CD14-positive monocyte (primary cell): Measurements from ENCODE around the gene OR13C2. TPM values are rescaled to one million over a fixed set of nuclear protein-coding genes. Genes with fewer than 3 reads are reported as not detected.

ENCODE experiments used
- DNase-seq, 3 donors: peaks; one replicate each; pipeline ENCODE4 v3.0.0-alpha.2; 2011 to 2022
- H2AFZ ChIP-seq: 2 replicates; pipeline ENCODE4 v1.6.0; 2012; ENCODE audit warnings: mild to moderate bottlenecking, low read depth, low read length, inconsistent platforms; ENCODE audit not compliant: insufficient read depth, poor library complexity, severe bottlenecking
- H3K27ac ChIP-seq, 2 donors: 1 replicate in 1 of 2; 2 replicates in 1 of 2; pipeline ENCODE4 v1.5.1; 2012 to 2013; ENCODE audit warnings: low read length in 2 of 2, control low read depth in 1 of 2, inconsistent platforms in 1 of 2, low read depth in 1 of 2, mild to moderate bottlenecking in 1 of 2
- H3K27me3 ChIP-seq, 2 donors: one replicate each; pipeline versions ENCODE4 v1.6.0 to v1.6.1; 2011 to 2013; ENCODE audit warnings: low read length in 2 of 2; ENCODE audit not compliant: control insufficient read depth in 2 of 2, insufficient read depth in 2 of 2
- H3K36me3 ChIP-seq, 2 donors: replicated peaks in 1 of 2; 1 replicate in 1 of 2; 2 replicates in 1 of 2; pipeline versions ENCODE4 v1.5.1 to v1.6.1; 2012 to 2013; ENCODE audit warnings: low read length in 2 of 2, control low read depth in 1 of 2, inconsistent platforms in 1 of 2, mild to moderate bottlenecking in 1 of 2; ENCODE audit not compliant: insufficient read depth in 2 of 2, control insufficient read depth in 1 of 2
- H3K4me1 ChIP-seq, 2 donors: 1 replicate in 1 of 2; 2 replicates in 1 of 2; pipeline versions ENCODE4 v1.5.1 to v1.6.1; 2012 to 2013; ENCODE audit warnings: low read length in 2 of 2, control low read depth in 1 of 2, inconsistent platforms in 1 of 2, mild to moderate bottlenecking in 1 of 2, moderate library complexity in 1 of 2; ENCODE audit not compliant: insufficient read depth in 2 of 2, control insufficient read depth in 1 of 2
- H3K4me2 ChIP-seq: replicated peaks from 2 replicates; pipeline ENCODE3; 2012; ENCODE audit warnings: low read length, moderate library complexity, mild to moderate bottlenecking; ENCODE audit not compliant: poor library complexity, severe bottlenecking; ENCODE audit errors: extremely low read depth
- H3K4me3 ChIP-seq, 3 experiments: fragments of 200-600 bp in 1 of 3; sonication (generic) in 1 of 3; replicated peaks in 1 of 3; 1 replicate in 2 of 3; 2 replicates in 1 of 3; pipeline ENCODE4 v1.5.1; 2011 to 2013; ENCODE audit warnings: low read length in 3 of 3, mild to moderate bottlenecking in 3 of 3, control low read depth in 2 of 3, low read depth in 2 of 3, inconsistent platforms in 1 of 3, moderate library complexity in 1 of 3
- H3K79me2 ChIP-seq: 2 replicates; pipeline ENCODE4 v1.6.0; 2012; ENCODE audit warnings: mild to moderate bottlenecking, control low read depth, inconsistent platforms, low read length, moderate library complexity; ENCODE audit not compliant: insufficient read depth
- H3K9ac ChIP-seq: 2 replicates; pipeline ENCODE4 v1.6.0; 2017; ENCODE audit warnings: low read length, mild to moderate bottlenecking; ENCODE audit not compliant: insufficient read depth, poor library complexity, severe bottlenecking
- H3K9me3 ChIP-seq, 2 donors: replicated peaks in 1 of 2; 1 replicate in 1 of 2; 2 replicates in 1 of 2; pipeline versions ENCODE4 v1.5.1 to v1.6.1; 2012 to 2013; ENCODE audit warnings: low read length in 2 of 2, control low read depth in 1 of 2; ENCODE audit not compliant: control insufficient read depth in 1 of 2, insufficient read depth in 1 of 2
- H4K20me1 ChIP-seq: 2 replicates; pipeline ENCODE4 v1.6.0; 2012; ENCODE audit warnings: mild to moderate bottlenecking, low read length, control low read depth, moderate library complexity; ENCODE audit not compliant: insufficient read depth
- H3K27ac Mint-ChIP-seq, 7 donors: one replicate each; pipeline ENCODE4 v1.8.0; 2020; ENCODE audit warnings: mild to moderate bottlenecking in 7 of 7, mixed read lengths in 7 of 7, moderate library complexity in 6 of 7, inconsistent platforms in 2 of 7
- H3K27me3 Mint-ChIP-seq, 3 donors: one replicate each; pipeline ENCODE4 v1.8.0; 2021 to 2022; ENCODE audit warnings: low read depth in 3 of 3, mild to moderate bottlenecking in 3 of 3, mixed read lengths in 3 of 3, moderate library complexity in 3 of 3, inconsistent platforms in 1 of 3
- H3K36me3 Mint-ChIP-seq, 2 donors: one replicate each; pipeline ENCODE4 v1.8.0; 2020; ENCODE audit warnings: mixed read lengths in 2 of 2, inconsistent platforms in 1 of 2, mild to moderate bottlenecking in 1 of 2
- H3K4me1 Mint-ChIP-seq: one replicate; pipeline ENCODE4 v1.8.0; 2020; ENCODE audit warnings: mild to moderate bottlenecking, mixed read lengths
- H3K4me3 Mint-ChIP-seq, 2 donors: one replicate each; pipeline ENCODE4 v1.8.0; 2020; ENCODE audit warnings: mild to moderate bottlenecking in 2 of 2, mixed read lengths in 2 of 2, moderate library complexity in 1 of 2
- H3K9me3 Mint-ChIP-seq, 7 donors: one replicate each; pipeline ENCODE4 v1.8.0; 2020 to 2022; ENCODE audit warnings: mixed read lengths in 7 of 7, mild to moderate bottlenecking in 6 of 7, moderate library complexity in 6 of 7, inconsistent platforms in 2 of 7
- WGBS: methylation state at CpG from one replicate; pipeline ENCODE4 v1.1.5; 2013; ENCODE audit warnings: missing lambda C conversion rate; ENCODE audit not compliant: insufficient coverage; 5-methylcytosine and 5-hydroxymethylcytosine counted together
- intact Hi-C, 2 donors: fragments of 100-400 bp; cut with micrococcal nuclease; formaldehyde crosslinking; loops; one replicate each; pipeline versions ENCODE4 v1.15.0 to v1.15.1; 2023
- polyA plus RNA-seq, 3 donors: library from polyadenylated mRNA; depleted of rRNA in 1 of 3; unstranded in 2 of 3; stranded (reverse) in 1 of 3; fragments of 300-500 nt in 2 of 3; fragments of >200 nt in 1 of 3; fragmentation: Illumina TruSeq in 2 of 3; gene quantifications; 1 replicate in 2 of 3; 2 replicates in 1 of 3; pipeline ENCODE4 v1.2.3, GENCODE V29; 2012 to 2021
- TF ChIP-seq, protein P1 (sequence below): fragments of 200-600 bp; IDR thresholded peaks from one replicate; pipeline ENCODE4 v1.8.0; 2022; ENCODE audit warnings: antibody characterized with exemption, mild to moderate bottlenecking

The OR13C2 gene
- polyA plus RNA-seq, 3 donors = not detected

DNA sequence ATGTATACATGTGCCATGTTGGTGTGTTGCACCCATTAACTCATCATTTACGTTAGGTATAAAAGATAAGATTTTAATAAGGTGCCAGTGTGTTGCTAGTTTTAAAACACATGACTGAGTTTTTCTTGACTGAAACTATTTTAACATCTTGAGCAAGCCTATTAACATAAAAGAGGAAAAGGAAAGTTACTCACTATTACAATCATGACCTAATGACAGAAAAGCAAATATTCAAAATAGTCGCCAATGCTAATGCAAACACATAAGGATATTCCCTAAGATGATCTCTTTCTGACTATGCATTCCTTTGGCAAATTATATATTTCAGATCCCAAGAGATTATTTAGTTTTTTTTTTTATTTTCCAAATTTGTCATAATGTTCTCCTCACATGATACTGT, 5.8 kb upstream of the OR13C2 start:
- Histone ChIP-seq H3K4me2 (no peak overlapping the region), H3K9me3 (no peaks in the 10 kb centered on the region), H3K79me2 (no peaks in the 10 kb centered on the region), H4K20me1 (no peaks in the 10 kb centered on the region), H3K9ac (no peak overlapping the region), H3K4me1 (no peaks in the 10 kb centered on the region), H3K36me3 (no peaks in the 10 kb centered on the region), H3K27ac (no peak overlapping the region), H2AFZ (no peak overlapping the region), H3K4me3 (no peak overlapping the region), H3K27me3 (no peaks in the 10 kb centered on the region)
- no CpG with 5 or more reads among the region's 2 CpGs for WGBS
- no peak overlapping the region for H3K27ac Mint-ChIP-seq
- H3K4me1 Mint-ChIP-seq = no peaks in the 10 kb centered on the region
- peaks cover 0 to 1% (median 0%) of the 10 kb centered on the region in 3 donors for H3K27me3 Mint-ChIP-seq
- H3K36me3 Mint-ChIP-seq = no peaks in the 10 kb centered on the region
- no peak for DNase-seq
- intact Hi-C loops = no loop called here
- H3K9me3 Mint-ChIP-seq = peaks cover 0 to 3% (median 0%) of the 10 kb centered on the region in 7 donors
- TF ChIP-seq, protein P1, sequence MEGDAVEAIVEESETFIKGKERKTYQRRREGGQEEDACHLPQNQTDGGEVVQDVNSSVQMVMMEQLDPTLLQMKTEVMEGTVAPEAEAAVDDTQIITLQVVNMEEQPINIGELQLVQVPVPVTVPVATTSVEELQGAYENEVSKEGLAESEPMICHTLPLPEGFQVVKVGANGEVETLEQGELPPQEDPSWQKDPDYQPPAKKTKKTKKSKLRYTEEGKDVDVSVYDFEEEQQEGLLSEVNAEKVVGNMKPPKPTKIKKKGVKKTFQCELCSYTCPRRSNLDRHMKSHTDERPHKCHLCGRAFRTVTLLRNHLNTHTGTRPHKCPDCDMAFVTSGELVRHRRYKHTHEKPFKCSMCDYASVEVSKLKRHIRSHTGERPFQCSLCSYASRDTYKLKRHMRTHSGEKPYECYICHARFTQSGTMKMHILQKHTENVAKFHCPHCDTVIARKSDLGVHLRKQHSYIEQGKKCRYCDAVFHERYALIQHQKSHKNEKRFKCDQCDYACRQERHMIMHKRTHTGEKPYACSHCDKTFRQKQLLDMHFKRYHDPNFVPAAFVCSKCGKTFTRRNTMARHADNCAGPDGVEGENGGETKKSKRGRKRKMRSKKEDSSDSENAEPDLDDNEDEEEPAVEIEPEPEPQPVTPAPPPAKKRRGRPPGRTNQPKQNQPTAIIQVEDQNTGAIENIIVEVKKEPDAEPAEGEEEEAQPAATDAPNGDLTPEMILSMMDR = no peak
- no peak overlapping the region for H3K4me3 Mint-ChIP-seq

DNA sequence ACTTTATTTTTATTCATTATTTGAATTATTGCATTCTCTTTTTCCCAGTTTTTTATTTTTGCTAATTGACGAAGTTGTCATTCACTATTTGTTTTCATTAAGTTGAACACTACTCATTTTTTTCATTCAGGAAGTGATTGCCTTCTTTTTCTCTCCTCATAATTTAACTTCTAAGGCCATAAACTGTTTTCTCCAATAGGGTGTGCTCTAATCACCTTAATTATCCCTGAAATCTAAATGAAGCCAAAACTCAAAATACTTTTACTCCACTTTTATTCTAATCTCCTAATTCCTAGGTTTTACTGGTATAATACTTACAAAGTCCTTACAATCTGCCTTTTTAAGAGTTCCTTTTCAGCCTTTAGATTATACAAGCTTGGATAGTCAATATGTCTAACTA, 2.9 kb upstream of the OR13C2 start:
- intact Hi-C loops = no loop called here
- Histone ChIP-seq H3K36me3 (no peaks in the 10 kb centered on the region), H4K20me1 (no peaks in the 10 kb centered on the region), H3K9ac (no peak overlapping the region), H3K4me1 (no peaks in the 10 kb centered on the region), H3K79me2 (no peaks in the 10 kb centered on the region), H3K4me2 (no peak overlapping the region), H2AFZ (no peak overlapping the region), H3K4me3 (no peak overlapping the region), H3K27ac (no peak overlapping the region), H3K27me3 (no peaks in the 10 kb centered on the region), H3K9me3 (no peaks in the 10 kb centered on the region)
- Mint-ChIP-seq H3K4me3 (no peak overlapping the region), H3K27ac (no peak overlapping the region), H3K36me3 (no peaks in the 10 kb centered on the region), H3K9me3 (no peaks in the 10 kb centered on the region), H3K27me3 (peaks cover 0 to 1% (median 0%) of the 10 kb centered on the region in 3 donors), H3K4me1 (no peaks in the 10 kb centered on the region)
- TF ChIP-seq, protein P1 = no peak
- DNase-seq = no peak
- WGBS = no CpG with 5 or more reads among the region's 1 CpG
